Esophagus (tissue), 2 donors: ENCODE results near the gene ITPRID2. TPM values are rescaled to one million over a fixed set of nuclear protein-coding genes. Genes with fewer than 3 reads are reported as not detected.
A peak's percentile ranks its signal among the peaks of the same experiment; 100 is the strongest.
"Not testable (repeated sequence)": the region's sequence is repeated elsewhere in the genome, so short reads cannot be mapped to it uniquely, and the experiment has no call there.

Source experiments
- H3K27ac ChIP-seq, 2 donors: one replicate each; pipeline ENCODE4 v1.5.1; 2013; ENCODE audit warnings: low read depth in 2 of 2, mild to moderate bottlenecking in 2 of 2, inconsistent platforms in 1 of 2, low read length in 1 of 2, moderate library complexity in 1 of 2
- H3K27me3 ChIP-seq, 2 donors: one replicate each; pipeline ENCODE4 v1.6.1; 2013; ENCODE audit warnings: low read length in 2 of 2, control low read depth in 1 of 2, mild to moderate bottlenecking in 1 of 2; ENCODE audit not compliant: insufficient read depth in 2 of 2, control insufficient read depth in 1 of 2
- H3K36me3 ChIP-seq, 2 donors: one replicate each; pipeline ENCODE4 v1.6.1; 2013; ENCODE audit warnings: low read length in 1 of 2; ENCODE audit not compliant: control insufficient read depth in 2 of 2, insufficient read depth in 2 of 2
- H3K4me1 ChIP-seq, 2 donors: one replicate each; pipeline ENCODE4 v1.6.1; 2013; ENCODE audit warnings: low read length in 1 of 2; ENCODE audit not compliant: control insufficient read depth in 2 of 2, insufficient read depth in 2 of 2
- H3K4me3 ChIP-seq, 2 donors: one replicate each; pipeline ENCODE4 v1.5.1; 2013; ENCODE audit warnings: low read length in 2 of 2, mild to moderate bottlenecking in 2 of 2, low read depth in 1 of 2, moderate library complexity in 1 of 2
- H3K9me3 ChIP-seq, 2 donors: one replicate each; pipeline ENCODE4 v1.6.1; 2013; ENCODE audit warnings: mild to moderate bottlenecking in 2 of 2, low read depth in 1 of 2, low read length in 1 of 2, moderate library complexity in 1 of 2; ENCODE audit not compliant: control insufficient read depth in 2 of 2, insufficient read depth in 1 of 2
- WGBS, 2 donors: extraction: QIAGEN DNeasy Blood & Tissue Kit; methylation state at CpG; one replicate each; pipeline ENCODE4 v1.1.7; 2013; 5-methylcytosine and 5-hydroxymethylcytosine counted together
- polyA plus RNA-seq, 2 donors: library from polyadenylated mRNA; stranded (reverse); fragments of 200-250 nt; gene quantifications; one replicate each; pipeline ENCODE4 v1.2.3, GENCODE V29; 2013
- donor health status: healthy with polysubstance abuse.
- donor health status: Bipolar disorder and iron deficiency.

The ITPRID2 gene
- polyA plus RNA-seq, 2 donors = 11.9 to 15.4 TPM

- peaks cover 0 to 3% of the 10 kb centered on the region in 2 donors for H3K4me1 ChIP-seq
- H3K27me3 ChIP-seq = no peaks in the 10 kb centered on the region
- WGBS, 2 donors = 15% methylated on average over 19 of the region's 19 CpGs
- no peaks in the 10 kb centered on the region for H3K9me3 ChIP-seq
- no peaks in the 10 kb centered on the region for H3K36me3 ChIP-seq
- no peak overlapping the region for H3K27ac ChIP-seq
- peak overlapping the region in 1 of 2 donors; percentile 11 for H3K4me3 ChIP-seq
These were observed 62.5 kb downstream of the ITPRID2 start for GRCh38 chr2:181953881-181954537.

GRCh38 chr2:181954538-181954883 is 63.0 kb downstream of the ITPRID2 start:
- Histone ChIP-seq H3K36me3 (no peaks in the 10 kb centered on the region), H3K27me3 (no peaks in the 10 kb centered on the region), H3K27ac (no peak overlapping the region), H3K4me1 (peaks cover 0 to 3% of the 10 kb centered on the region in 2 donors), H3K9me3 (no peaks in the 10 kb centered on the region), H3K4me3 (no peak overlapping the region)
- WGBS, 2 donors = 19 to 32% methylated on average over 4 of the region's 4 CpGs

GRCh38 chr2:181955010-181955409 is 63.5 kb downstream of the ITPRID2 start:
- Histone ChIP-seq H3K27me3 (no peaks in the 10 kb centered on the region), H3K27ac (no peak overlapping the region), H3K4me1 (peaks cover 0 to 3% of the 10 kb centered on the region in 2 donors), H3K4me3 (no peak overlapping the region), H3K9me3 (no peaks in the 10 kb centered on the region), H3K36me3 (no peaks in the 10 kb centered on the region)
- 8 to 49% methylated on average over 1 of the region's 1 CpG for WGBS, 2 donors

- 93 to 96% methylated on average over 3 of the region's 3 CpGs for WGBS, 2 donors
- H3K27ac ChIP-seq, H3K27me3 ChIP-seq, H3K4me1 ChIP-seq, H3K4me3 ChIP-seq, H3K9me3 ChIP-seq, H3K36me3 ChIP-seq: not testable (repeated sequence)
These were observed 64.3 kb downstream of the ITPRID2 start for GRCh38 chr2:181955866-181956265.

- Histone ChIP-seq H3K27ac (no peak overlapping the region), H3K9me3 (no peaks in the 10 kb centered on the region), H3K27me3 (no peaks in the 10 kb centered on the region), H3K36me3 (no peaks in the 10 kb centered on the region), H3K4me1 (peaks cover 0 to 3% of the 10 kb centered on the region in 2 donors), H3K4me3 (no peak overlapping the region)
- WGBS, 2 donors = 56 to 61% methylated on average over 4 of the region's 4 CpGs
These were observed 66.1 kb downstream of the ITPRID2 start for GRCh38 chr2:181957668-181958067.

GRCh38 chr2:181958726-181959125 is 67.2 kb downstream of the ITPRID2 start:
- WGBS, 2 donors = 90 to 98% methylated on average over 1 of the region's 1 CpG
- no peak overlapping the region for H3K27ac ChIP-seq

GRCh38 chr2:181959508-181959907 is 68.0 kb downstream of the ITPRID2 start:
- Histone ChIP-seq H3K9me3 (no peaks in the 10 kb centered on the region), H3K27ac (no peak overlapping the region)

More at GRCh38 chr2:181958726-181959125, 67.2 kb downstream of the ITPRID2 start:
- Histone ChIP-seq H3K4me1 (peaks cover 0 to 3% of the 10 kb centered on the region in 2 donors), H3K9me3 (no peaks in the 10 kb centered on the region), H3K36me3 (no peaks in the 10 kb centered on the region), H3K4me3 (no peak overlapping the region), H3K27me3 (no peaks in the 10 kb centered on the region)

GRCh38 chr2:181961167-181961566 is 69.6 kb downstream of the ITPRID2 start:
- not testable (repeated sequence) for H3K4me1 ChIP-seq, H3K9me3 ChIP-seq, H3K4me3 ChIP-seq, H3K27ac ChIP-seq, H3K36me3 ChIP-seq, H3K27me3 ChIP-seq
- WGBS, 2 donors = 93 to 94% methylated on average over 8 of the region's 8 CpGs

More at GRCh38 chr2:181959508-181959907, 68.0 kb downstream of the ITPRID2 start:
- Histone ChIP-seq H3K36me3 (no peaks in the 10 kb centered on the region), H3K4me1 (no peaks in the 10 kb centered on the region), H3K4me3 (no peak overlapping the region), H3K27me3 (no peaks in the 10 kb centered on the region)

- H3K4me3 ChIP-seq = no peak overlapping the region
- H3K4me1 ChIP-seq = no peaks in the 10 kb centered on the region
- no peaks in the 10 kb centered on the region for H3K27me3 ChIP-seq
- no peaks in the 10 kb centered on the region for H3K36me3 ChIP-seq
- H3K9me3 ChIP-seq = no peaks in the 10 kb centered on the region
- 96% methylated on average over 20 of the region's 20 CpGs for WGBS, 2 donors
- H3K27ac ChIP-seq = no peak overlapping the region
These were observed 70.6 kb downstream of the ITPRID2 start for GRCh38 chr2:181962142-181962541.

- H3K4me1 ChIP-seq = no peaks in the 10 kb centered on the region
- no peak overlapping the region for H3K4me3 ChIP-seq
- H3K9me3 ChIP-seq = no peaks in the 10 kb centered on the region
- no peak overlapping the region for H3K27ac ChIP-seq
- H3K27me3 ChIP-seq = no peaks in the 10 kb centered on the region
- 84 to 85% methylated on average over 2 of the region's 2 CpGs for WGBS, 2 donors
- H3K36me3 ChIP-seq = no peaks in the 10 kb centered on the region
These were observed 78.7 kb downstream of the ITPRID2 start for GRCh38 chr2:181970160-181970794.
